Glutamatergic neuron (in vitro differentiated cells): ENCODE data around the gene CACHD1. TPM values are rescaled to one million over a fixed set of nuclear protein-coding genes. Genes with fewer than 3 reads are reported as not detected.
"Not testable (repeated sequence)": the region's sequence is repeated elsewhere in the genome, so short reads cannot be mapped to it uniquely, and the experiment has no call there.

Source experiments
- DNase-seq: peaks from one replicate; pipeline ENCODE4 v3.0.0; 2022
- H3K27ac Mint-ChIP-seq: one replicate; pipeline ENCODE4 v1.8.0; 2020; ENCODE audit warnings: mild to moderate bottlenecking, mixed read lengths, inconsistent platforms; ENCODE audit not compliant: unreplicated experiment
- H3K27me3 Mint-ChIP-seq: one replicate; pipeline ENCODE4 v1.8.0; 2020; ENCODE audit warnings: mild to moderate bottlenecking, moderate library complexity, mixed read lengths, inconsistent platforms; ENCODE audit not compliant: unreplicated experiment
- H3K36me3 Mint-ChIP-seq: one replicate; pipeline ENCODE4 v1.8.0; 2020; ENCODE audit warnings: mild to moderate bottlenecking, mixed read lengths, inconsistent platforms; ENCODE audit not compliant: unreplicated experiment
- H3K4me1 Mint-ChIP-seq: one replicate; pipeline ENCODE4 v1.8.0; 2020; ENCODE audit warnings: mild to moderate bottlenecking, low read depth, mixed read lengths, inconsistent platforms; ENCODE audit not compliant: unreplicated experiment
- H3K4me3 Mint-ChIP-seq: one replicate; pipeline ENCODE4 v1.8.0; 2020; ENCODE audit warnings: mild to moderate bottlenecking, mixed read lengths, inconsistent platforms; ENCODE audit not compliant: unreplicated experiment
- H3K9me3 Mint-ChIP-seq: one replicate; pipeline ENCODE4 v1.8.0; 2020; ENCODE audit warnings: mild to moderate bottlenecking, moderate library complexity, mixed read lengths, inconsistent platforms; ENCODE audit not compliant: unreplicated experiment
- total RNA-seq: library from RNA; stranded (reverse); fragmentation: NEBNext Ultra II Directional; extraction: Animal tissue kit (Norgen Biotek cat#: 25700); gene quantifications from one replicate; pipeline ENCODE4 v1.2.1, GENCODE V29; 2021; ENCODE audit not compliant: unreplicated experiment
- TF ChIP-seq, protein P1 (sequence below): fragments of 200-600 bp; sonication (generic); IDR thresholded peaks from one replicate; pipeline ENCODE4 v1.5.0; 2021; ENCODE audit not compliant: partially characterized antibody, unreplicated experiment

The CACHD1 gene
- total RNA-seq, 1 donor from 2014 or later, result 9.4 TPM

DNA sequence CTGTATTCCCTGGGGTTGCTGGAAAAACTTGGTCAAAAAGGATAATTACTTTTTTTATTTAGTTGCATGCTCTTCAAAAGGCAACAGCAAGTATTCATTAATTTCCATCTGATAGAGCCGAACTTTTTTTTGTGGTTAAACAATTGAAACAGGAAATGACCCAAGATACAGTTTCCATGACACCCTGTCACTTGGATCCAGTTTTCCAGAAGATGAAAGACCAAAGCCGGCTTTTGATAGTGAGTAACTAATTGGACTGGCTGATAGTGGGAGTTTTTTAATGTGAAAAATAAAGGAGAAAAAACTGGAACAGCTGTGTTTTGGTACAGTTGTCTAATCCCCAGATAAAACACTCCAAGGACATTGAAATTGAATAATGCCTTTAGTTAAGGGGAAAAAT is 33.0 kb downstream of the CACHD1 start:
- no peak for DNase-seq
- Mint-ChIP-seq H3K4me3 (no peak overlapping the region), H3K27me3 (peaks cover 7% of the 10 kb centered on the region), H3K36me3 (no peaks in the 10 kb centered on the region), H3K27ac (no peak overlapping the region), H3K9me3 (peaks cover 4% of the 10 kb centered on the region), H3K4me1 (peaks cover 18% of the 10 kb centered on the region)
- TF ChIP-seq, protein P1, sequence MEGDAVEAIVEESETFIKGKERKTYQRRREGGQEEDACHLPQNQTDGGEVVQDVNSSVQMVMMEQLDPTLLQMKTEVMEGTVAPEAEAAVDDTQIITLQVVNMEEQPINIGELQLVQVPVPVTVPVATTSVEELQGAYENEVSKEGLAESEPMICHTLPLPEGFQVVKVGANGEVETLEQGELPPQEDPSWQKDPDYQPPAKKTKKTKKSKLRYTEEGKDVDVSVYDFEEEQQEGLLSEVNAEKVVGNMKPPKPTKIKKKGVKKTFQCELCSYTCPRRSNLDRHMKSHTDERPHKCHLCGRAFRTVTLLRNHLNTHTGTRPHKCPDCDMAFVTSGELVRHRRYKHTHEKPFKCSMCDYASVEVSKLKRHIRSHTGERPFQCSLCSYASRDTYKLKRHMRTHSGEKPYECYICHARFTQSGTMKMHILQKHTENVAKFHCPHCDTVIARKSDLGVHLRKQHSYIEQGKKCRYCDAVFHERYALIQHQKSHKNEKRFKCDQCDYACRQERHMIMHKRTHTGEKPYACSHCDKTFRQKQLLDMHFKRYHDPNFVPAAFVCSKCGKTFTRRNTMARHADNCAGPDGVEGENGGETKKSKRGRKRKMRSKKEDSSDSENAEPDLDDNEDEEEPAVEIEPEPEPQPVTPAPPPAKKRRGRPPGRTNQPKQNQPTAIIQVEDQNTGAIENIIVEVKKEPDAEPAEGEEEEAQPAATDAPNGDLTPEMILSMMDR, result no peak

DNA sequence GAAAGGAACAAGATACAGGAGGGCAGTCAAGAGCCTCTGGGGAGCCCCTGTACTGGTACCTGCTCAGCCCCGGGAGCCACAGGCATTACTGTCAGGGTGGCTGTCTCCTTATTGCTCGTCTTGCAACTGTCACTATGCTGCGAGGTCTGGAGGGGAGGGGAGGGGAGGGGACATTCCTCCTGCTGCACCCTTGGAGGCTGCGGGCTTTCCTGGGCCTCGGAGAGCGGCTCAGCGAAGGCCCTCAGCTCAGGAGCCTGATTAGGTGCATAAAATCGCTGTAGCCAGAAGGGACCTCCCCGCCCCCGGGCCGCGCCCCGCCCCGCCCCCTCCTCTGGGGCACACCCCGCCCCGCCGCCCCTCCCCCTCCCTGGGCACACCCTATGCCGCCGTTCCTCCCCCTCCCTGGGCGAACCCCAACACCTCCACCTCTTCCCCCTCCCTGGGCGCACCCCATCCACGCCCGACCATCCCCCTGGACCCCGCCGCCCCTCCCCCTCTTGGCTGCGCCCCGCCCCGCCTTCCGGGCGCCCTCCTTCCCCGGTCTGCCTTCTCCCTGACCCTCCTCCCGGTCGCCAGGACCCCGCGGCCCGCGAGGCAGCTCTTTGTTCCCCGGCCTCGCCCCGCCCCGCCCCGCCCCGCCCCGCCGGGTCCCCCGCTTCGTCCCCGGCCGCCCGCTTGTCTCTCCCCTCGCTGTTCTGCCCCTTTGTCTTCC is 35.5 kb downstream of the CACHD1 start:
- H3K4me3 Mint-ChIP-seq, result peak overlapping the region; percentile 87
- no peaks in the 10 kb centered on the region for H3K36me3 Mint-ChIP-seq
- peaks cover 7% of the 10 kb centered on the region for H3K27me3 Mint-ChIP-seq
- peaks cover 26% of the 10 kb centered on the region for H3K4me1 Mint-ChIP-seq
- peak; percentile 81 for DNase-seq
- TF ChIP-seq, protein P1, result no peak
- peak overlapping the region; percentile 95 for H3K27ac Mint-ChIP-seq
- peaks cover 4% of the 10 kb centered on the region for H3K9me3 Mint-ChIP-seq

DNA sequence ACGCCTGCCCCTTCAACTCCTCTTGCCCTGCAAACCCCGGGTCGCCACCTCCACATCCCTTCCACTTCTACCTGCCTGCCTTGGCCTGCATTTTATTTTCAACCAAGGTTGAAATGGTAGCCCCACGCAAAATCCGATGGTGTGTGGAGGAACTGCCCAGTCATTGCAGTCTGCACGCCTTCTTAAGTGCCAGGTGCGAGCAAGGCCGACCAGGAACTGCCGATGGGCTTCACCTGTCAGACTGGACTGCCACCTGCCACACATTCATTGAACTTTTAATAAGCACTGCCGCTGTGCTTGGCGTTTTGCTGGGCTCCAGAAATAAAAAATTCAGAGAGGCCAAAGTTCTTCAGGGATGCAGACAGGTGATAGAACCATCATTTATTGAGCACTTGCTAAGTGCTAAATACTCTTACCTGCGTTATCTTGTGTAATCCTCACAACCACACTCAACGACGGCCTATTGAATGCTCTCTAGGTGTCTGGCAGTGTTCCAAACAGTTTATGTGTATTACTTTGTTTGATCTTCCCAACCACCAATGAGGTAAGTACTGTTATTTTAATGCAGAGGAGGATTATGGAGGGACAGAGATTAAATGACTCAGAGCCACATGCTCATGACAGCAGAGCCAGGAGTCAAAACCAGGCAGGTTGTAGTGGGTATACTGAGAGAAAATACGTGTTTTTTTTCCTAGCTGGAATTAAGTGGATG is 36.2 kb downstream of the CACHD1 start:
- H3K36me3 Mint-ChIP-seq, result no peaks in the 10 kb centered on the region
- H3K4me1 Mint-ChIP-seq, result peaks cover 26% of the 10 kb centered on the region
- H3K4me3 Mint-ChIP-seq, result peak overlapping the region; percentile 87
- no peak for DNase-seq
- peak overlapping the region; percentile 95 for H3K27ac Mint-ChIP-seq
- TF ChIP-seq, protein P1, result no peak
- H3K27me3 Mint-ChIP-seq, result peaks cover 7% of the 10 kb centered on the region
- H3K9me3 Mint-ChIP-seq, result peaks cover 4% of the 10 kb centered on the region

DNA sequence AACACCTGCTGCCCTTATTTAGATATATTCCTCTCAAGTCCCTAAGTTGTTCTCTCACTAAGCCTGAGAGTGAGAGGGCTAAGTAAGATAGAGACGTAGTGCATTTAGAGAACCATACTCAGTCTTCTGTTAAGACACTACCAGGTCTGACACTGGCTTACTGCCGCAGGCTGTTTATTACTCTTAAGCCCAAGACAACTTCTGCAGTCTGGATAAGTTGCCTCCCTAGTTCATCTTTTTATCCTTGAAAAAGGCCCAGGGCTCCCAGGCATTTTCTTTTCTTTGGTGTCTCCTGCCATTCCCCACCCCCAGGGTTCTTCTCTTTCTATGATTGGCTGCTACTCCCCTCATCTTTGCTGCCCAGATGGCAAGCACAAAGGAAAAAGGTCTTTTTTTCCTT is 38.7 kb downstream of the CACHD1 start:
- Mint-ChIP-seq H3K36me3 (no peaks in the 10 kb centered on the region), H3K4me1 (peaks cover 30% of the 10 kb centered on the region), H3K27me3 (peaks cover 7% of the 10 kb centered on the region), H3K27ac (no peak overlapping the region), H3K9me3 (peaks cover 4% of the 10 kb centered on the region), H3K4me3 (peak overlapping the region; percentile 47)
- TF ChIP-seq, protein P1, result no peak
- DNase-seq, result no peak

DNA sequence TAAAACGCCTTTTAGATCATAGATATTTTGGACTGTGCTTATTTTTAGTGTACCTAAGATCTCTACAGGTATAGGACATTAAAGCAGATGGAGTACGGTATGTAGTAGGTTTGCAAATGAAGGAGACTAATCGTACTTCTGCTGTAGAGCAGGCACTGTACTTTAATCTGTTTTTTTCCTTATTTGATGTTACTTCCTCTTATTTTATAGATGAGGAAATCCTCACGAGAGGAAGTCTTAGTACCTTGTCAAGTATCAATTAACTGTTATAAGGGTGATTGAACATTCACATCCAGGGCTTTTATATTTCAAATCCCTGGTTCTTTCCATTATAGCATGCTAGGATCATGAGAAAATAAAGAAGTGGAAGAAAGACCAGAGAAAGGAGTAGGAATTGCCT is 41.1 kb downstream of the CACHD1 start:
- TF ChIP-seq, protein P1, result no peak
- H3K27me3 Mint-ChIP-seq, result peaks cover 1% of the 10 kb centered on the region

DNA sequence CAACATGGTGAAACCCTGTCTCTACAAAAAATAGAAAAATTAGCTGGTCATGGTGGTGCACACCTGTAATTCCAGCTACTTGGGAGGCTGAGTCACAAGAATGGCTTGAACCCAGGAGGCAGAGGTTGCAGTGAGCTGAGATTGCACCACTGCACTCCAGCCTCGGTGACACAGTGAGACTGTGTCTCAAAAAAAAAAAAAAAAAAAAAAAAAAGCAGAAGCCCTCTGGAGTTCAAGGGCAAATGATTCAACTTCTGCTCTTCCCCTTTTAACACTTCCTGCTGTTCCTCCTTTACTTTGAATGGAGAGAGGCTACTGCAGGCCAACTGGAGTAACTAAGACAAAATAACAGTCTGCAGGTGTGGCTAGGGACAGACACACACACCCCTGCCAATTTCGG is 42.3 kb downstream of the CACHD1 start:
- peaks cover 32% of the 10 kb centered on the region for H3K4me1 Mint-ChIP-seq
- not testable (repeated sequence) for DNase-seq, H3K36me3 Mint-ChIP-seq, H3K9me3 Mint-ChIP-seq, H3K4me3 Mint-ChIP-seq, H3K27ac Mint-ChIP-seq, H3K27me3 Mint-ChIP-seq

More for the DNA sequence above, 41.1 kb downstream of the CACHD1 start:
- H3K36me3 Mint-ChIP-seq, result no peaks in the 10 kb centered on the region
- no peak overlapping the region for H3K4me3 Mint-ChIP-seq
- no peak for DNase-seq
- H3K4me1 Mint-ChIP-seq, result peaks cover 39% of the 10 kb centered on the region
- H3K27ac Mint-ChIP-seq, result no peak overlapping the region
- peaks cover 2% of the 10 kb centered on the region for H3K9me3 Mint-ChIP-seq
